GM10248 (cell line): ENCODE results near the gene EGFR.
"Not testable (repeated sequence)": the region's sequence is repeated elsewhere in the genome, so short reads cannot be mapped to it uniquely, and the experiment has no call there.

Experiments used
- CTCF ChIA-PET: fragments of 300-600 bp; sonication (Branson Sonifier 250); formaldehyde crosslinking; extraction: SDS; loops from one replicate; lab custom pipeline; 2021; ENCODE audit warnings: antibody characterized with exemption; lab: Yijun Ruan, JAX
- POLR2A ChIA-PET: fragments of 350-650 bp; sonication (Branson Sonifier 250); formaldehyde crosslinking; extraction: SDS; loops from one replicate; lab custom pipeline; 2020; ENCODE audit warnings: antibody characterized with exemption; lab: Yijun Ruan, JAX
- DNase-seq: peaks from one replicate; pipeline ENCODE4 v3.0.0; 2012; ENCODE audit errors: extremely low spot score
- CTCF ChIP-seq: IDR thresholded peaks from 2 replicates; pipeline ENCODE4 v1.5.1; 2012; ENCODE audit warnings: mild to moderate bottlenecking, low read depth; ENCODE audit errors: extremely low read depth, missing control alignments, control extremely low read depth

Gene EGFR

GRCh38 chr7:55031075-55031474 is 12.3 kb downstream of the EGFR start:
- DNase-seq, result no peak
- POLR2A ChIA-PET, result no interaction called here
- CTCF ChIA-PET, result interaction anchor here (1.3 kb wide), 1 partner anchor 9 kb away, joined by 3 read pairs; no protein-coding TSS in a partner anchor
- no peak for TF ChIP-seq CTCF

- no peak for DNase-seq
Observed at GRCh38 chr7:55032069-55032699, 13.4 kb downstream of the EGFR start.

GRCh38 chr7:55033236-55033846 is 14.5 kb downstream of the EGFR start:
- ChIA-PET POLR2A (no interaction called here), CTCF (no interaction called here)
- no peak for TF ChIP-seq CTCF
- no peak for DNase-seq

More at GRCh38 chr7:55032069-55032699, 13.4 kb downstream of the EGFR start:
- TF ChIP-seq CTCF, result no peak
- ChIA-PET CTCF (no interaction called here), POLR2A (no interaction called here)

- CTCF ChIA-PET, result no interaction called here
Observed at GRCh38 chr7:55034776-55035175, 16.0 kb downstream of the EGFR start.

GRCh38 chr7:55035410-55035809 is 16.6 kb downstream of the EGFR start:
- POLR2A ChIA-PET, DNase-seq, CTCF ChIA-PET: not testable (repeated sequence)

More at GRCh38 chr7:55034776-55035175, 16.0 kb downstream of the EGFR start:
- DNase-seq, result no peak
- POLR2A ChIA-PET, result no interaction called here
- no peak for TF ChIP-seq CTCF

- ChIA-PET CTCF (interaction anchor here (0.9 to 2.0 kb wide), 5 partner anchors 9 to 219 kb away, joined by 3 to 6 read pairs (median 3); no protein-coding TSS in a partner anchor), POLR2A (no interaction called here)
- DNase-seq, result no peak
- no peak for TF ChIP-seq CTCF
Observed at GRCh38 chr7:55036950-55037736, 18.3 kb downstream of the EGFR start.

GRCh38 chr7:55043691-55044370 is 25.0 kb downstream of the EGFR start:
- ChIA-PET POLR2A (no interaction called here), CTCF (no interaction called here)
- DNase-seq, result no peak
- no peak for TF ChIP-seq CTCF
